T-helper 1 cell treated with Interleukin-12 subunit alpha and Interleukin-12 subunit beta and Interleukin-4 antibody, amounts not matched to agents 30 ng/mL and 1 ng/mL, for 36 hours (primary cell): ENCODE measurements around the gene SLC9A8. TPM values are rescaled to one million over a fixed set of nuclear protein-coding genes. Genes with fewer than 3 reads are reported as not detected.

ENCODE experiments used
- intact Hi-C: fragments of 100-400 bp; cut with micrococcal nuclease; formaldehyde crosslinking; loops from one replicate; pipeline ENCODE4 v1.15.1; 2024
- total RNA-seq: library from RNA; stranded (reverse); gene quantifications from 2 replicates; pipeline ENCODE4 v1.2.3, GENCODE V29; 2022

The SLC9A8 gene
- total RNA-seq, 1 donor from 2014 or later: 30.7 TPM

- intact Hi-C loops: loop anchor here (5.0 kb wide), 2 partner anchors 126 to 891 kb away; partner anchors contain the start of genes CSE1L and SLC9A8
These were observed 125.8 kb downstream of the SLC9A8 start for GRCh38 chr20:49938173-49939163.

- intact Hi-C loops: no loop called here
These were observed 128.8 kb downstream of the SLC9A8 start for GRCh38 chr20:49941456-49941855.

Other genes starting within 250 kb of the SLC9A8 start
- gene PTGIS, start 244.7 kb upstream of the SLC9A8 start, total RNA-seq: 11.6 and 11.7 TPM in 2 replicates
- gene B4GALT5, start 99.0 kb upstream of the SLC9A8 start, total RNA-seq: 32.2 and 34.4 TPM in 2 replicates
- gene SPATA2, start 102.7 kb downstream of the SLC9A8 start, total RNA-seq: 10.2 and 11.0 TPM in 2 replicates
- 58.3 and 63.9 TPM in 2 replicates for gene RNF114, start 123.6 kb downstream of the SLC9A8 start, total RNA-seq
- 0.39 and 0.51 TPM in 2 replicates for gene SNAI1, start 170.2 kb downstream of the SLC9A8 start, total RNA-seq